ENCODE results near the gene GLI1. TPM values are rescaled to one million over a fixed set of nuclear protein-coding genes. Genes with fewer than 3 reads are reported as not detected.

Gene GLI1
- polyA plus RNA-seq, 4 donors, result 15.0 to 31.1 (median 19.3) TPM

DNA sequence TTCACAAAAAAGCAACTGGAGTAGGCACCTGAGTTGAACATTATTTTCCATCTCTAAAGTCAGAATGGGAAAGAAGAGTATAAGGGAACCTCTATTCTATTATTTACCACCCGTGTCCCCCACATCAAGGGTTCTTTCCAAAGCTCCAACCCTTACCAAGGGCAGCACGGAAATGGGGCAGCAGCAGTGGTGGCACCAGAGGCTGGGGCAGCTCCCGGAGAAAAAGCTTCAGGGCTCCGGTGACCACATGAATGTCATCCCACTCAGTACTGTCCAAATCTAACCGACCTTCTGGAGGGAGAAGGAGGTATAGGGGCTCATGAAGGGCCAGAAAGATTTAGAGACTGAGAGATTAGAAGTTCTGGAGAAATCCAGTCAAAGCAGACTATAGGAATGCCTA lies 14.3 kb downstream of the GLI1 start:
- DNase-seq (ENCODE audit: low read depth in 4 of 4, low spot score in 2 of 4), result no peak

DNA sequence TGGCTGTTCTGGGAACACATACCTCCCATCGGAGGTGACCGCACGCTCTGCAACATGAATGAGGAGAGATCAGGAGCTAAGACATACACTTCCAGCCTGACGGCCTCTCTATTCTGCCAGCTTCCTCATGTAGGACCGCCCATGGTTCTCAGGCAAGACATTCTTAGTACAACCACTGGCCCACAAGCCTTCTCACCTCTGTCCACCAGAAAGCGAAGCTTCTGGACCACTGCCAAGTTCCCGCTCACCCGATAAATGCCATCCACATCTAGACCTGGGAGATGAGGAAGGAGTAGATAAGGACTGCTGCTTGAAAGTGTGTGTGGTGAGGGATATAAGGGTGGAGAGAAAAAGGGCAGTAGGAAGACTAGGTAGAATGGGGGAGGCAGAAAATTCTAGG lies 14.8 kb downstream of the GLI1 start:
- DNase-seq (ENCODE audit: low read depth in 4 of 4, low spot score in 2 of 4), result no peak

DNA sequence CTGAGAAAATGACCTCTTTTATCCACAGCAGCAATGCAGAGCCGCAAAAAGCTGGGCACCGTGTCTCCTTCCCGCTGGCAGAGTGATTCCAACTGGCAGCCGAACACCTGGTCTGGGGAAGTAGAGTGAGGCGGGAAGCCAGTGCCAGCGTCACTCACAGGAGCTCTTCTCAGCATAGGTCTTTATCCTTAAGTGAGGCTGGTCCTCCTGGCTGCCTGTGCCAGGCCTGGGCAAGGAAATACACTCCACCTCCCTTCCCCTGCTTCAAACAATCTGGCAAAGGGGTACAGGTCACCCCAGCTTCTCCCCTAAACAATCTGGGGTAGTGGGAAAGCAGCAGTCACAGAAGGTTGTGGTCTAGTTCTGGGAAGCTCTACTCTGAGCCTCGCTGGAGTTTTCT lies 15.3 kb downstream of the GLI1 start:
- no peak for DNase-seq (ENCODE audit: low read depth in 4 of 4, low spot score in 2 of 4)

DNA sequence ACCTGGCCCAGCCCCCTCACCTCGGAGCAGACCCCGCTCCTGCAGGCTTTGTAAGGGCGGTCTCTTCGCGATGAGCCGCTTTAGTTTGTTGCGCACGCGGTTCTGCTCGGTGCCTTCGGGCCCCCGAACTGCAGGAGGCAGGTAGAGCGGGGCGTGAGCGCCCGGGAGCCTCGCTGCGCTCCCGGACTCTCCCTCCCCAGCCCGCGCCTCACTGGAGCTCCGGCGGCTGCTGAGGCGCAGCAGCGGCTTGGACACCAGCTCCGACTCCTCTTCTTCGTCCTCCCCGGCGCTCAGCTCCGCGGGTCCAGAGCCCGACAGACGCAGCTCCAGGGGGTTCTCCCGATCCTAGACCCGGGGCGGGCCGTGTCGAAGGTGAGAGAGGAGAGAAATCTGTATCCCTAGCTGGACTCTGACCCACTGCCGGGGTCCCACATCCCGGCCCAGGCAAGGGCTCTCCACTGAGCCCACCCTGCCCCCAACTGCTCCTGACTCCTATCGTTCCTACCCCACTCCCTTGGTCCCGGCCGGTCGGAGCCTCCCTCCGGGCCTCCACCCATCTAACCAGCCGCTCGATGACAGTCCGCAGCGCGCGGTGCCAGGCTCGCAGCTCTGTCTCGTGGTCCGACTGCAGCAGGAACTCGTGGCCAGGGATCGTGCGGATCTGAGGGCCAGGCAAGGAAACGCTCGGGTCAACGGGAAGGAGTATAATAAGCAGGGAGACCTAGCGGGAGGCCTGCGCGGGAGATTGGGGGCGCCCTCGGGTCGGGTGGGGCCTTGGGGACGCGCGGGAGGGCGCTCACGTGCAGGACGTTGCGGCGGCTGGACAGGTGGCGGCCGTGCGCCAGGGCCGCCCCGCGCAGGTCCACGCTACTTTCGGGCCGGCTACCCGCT lies 15.9 kb downstream of the GLI1 start:
- no peak for DNase-seq (ENCODE audit: low read depth in 4 of 4, low spot score in 2 of 4)

DNA sequence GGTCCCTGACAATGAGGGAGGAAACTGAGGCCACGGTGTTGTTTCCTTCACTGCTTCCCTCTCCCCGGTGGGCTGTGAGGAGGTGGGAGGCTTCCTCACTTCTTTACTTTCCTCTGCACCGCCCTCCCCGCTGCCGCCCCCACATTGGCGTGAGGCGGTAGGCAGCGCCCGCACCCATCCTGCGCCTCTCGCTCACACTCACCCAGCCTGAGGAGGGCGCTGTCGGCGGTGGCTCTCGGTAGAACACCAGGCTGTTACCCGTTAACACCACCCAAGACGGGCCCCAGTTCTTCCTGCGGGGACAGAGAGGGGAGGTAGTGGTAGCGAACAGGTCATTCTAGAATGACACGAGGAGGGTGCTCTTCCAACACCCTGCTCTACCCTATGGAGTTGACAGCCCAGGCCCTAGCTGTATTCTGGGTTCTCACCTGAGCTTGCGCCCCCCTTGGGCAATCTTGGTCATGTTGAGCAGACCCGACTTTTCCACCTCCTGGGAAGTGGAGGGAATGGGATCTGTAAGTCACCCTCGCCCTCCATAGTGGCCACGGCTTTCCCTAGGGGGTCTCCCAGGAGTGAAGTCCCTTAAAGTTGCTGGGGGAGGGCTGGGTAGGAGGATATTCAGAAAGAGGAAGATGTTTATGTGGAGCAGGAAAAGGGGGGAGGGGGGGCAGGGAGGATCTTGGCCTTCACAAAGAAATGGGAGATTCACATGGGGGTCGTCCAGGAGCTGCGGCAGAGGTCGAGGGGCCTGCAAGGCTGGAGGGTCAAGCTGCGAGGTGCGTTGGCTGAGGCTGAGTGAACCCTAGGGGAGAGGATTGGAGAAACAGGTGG lies 16.8 kb downstream of the GLI1 start:
- no peak for DNase-seq (ENCODE audit: low read depth in 4 of 4, low spot score in 2 of 4)

DNA sequence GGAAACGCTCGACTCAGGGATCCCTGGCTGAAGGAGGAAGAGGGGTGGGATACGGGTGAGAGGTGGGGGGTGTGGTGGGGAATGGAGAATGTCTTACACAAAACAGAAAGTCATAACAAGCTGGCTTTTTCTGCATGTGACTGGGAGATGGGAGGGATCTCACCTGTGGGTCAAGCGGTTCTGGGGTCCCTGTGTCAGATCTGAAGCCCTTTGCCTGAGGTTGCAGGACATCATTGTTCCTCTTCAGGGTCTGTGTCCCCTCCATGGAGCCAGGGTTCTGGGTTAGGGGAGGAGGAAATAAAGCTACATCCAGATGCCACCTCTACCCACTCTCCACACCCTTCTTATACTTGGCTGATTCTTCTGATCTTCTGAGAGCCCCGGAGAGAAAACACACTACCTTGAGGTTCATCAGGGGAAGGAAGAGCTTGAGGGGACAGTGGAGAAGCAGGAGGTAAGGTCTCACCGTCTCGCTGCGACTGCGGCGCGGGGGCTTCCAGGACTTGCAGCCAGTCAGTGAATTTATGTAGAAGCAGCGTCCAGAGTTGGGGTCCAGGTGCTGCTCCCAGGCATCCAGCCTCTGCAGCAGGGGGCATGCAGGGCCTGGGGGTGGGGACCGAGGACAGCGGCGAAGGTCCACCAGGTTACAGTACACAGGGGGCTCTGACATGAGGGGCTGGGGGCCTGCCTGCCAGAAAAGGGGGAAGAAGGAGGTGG lies 17.6 kb downstream of the GLI1 start:
- DNase-seq (ENCODE audit: low read depth in 4 of 4, low spot score in 2 of 4), result no peak

DNA sequence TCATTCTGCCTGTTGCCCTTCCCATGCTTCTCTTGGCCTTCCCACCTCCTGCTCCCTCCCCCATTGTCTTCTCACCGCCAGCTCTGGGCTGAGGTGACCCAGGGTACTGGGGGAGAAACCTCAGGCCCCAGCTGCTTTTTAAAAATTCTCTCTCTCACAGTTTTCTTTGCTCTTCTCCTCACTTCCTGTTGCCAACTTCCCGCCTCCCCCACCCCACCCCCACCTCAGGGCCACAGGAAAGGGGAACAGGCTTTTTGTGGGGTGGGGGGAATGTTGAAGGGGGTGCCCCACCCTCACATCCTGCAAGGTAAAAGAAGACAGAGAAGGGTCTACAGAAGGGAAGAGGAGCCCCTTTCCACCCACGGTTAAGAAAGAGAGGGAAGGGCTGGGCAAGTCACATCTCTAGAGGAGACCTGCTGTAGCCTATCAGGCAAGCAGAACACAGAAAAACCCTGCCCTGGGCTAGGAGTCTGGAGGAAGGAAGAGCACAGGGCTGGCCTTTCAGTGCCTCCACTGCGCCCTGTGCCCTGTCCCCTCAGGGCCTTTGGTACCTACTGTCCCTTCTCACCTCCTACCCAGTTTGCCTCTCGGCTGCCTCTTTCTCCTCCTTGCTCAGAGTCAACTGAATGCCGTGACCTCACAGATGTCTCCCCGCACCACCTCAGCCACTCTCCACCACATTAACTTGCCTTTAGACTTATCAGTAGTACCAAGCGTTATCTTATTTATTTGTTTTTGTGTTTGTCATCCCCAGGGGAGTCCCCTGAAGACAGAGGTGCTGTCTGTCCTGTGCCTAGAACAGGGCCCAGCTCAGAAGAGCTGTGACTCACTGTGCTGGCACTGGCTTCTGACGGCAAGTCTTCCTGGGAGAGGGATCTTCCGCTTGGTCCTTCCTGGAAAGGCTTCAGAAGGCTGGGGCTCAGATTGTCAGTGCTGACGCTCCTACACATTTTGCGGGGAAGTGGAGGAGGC lies 18.4 kb downstream of the GLI1 start:
- DNase-seq (ENCODE audit: low read depth in 4 of 4, low spot score in 2 of 4), result no peak

DNA sequence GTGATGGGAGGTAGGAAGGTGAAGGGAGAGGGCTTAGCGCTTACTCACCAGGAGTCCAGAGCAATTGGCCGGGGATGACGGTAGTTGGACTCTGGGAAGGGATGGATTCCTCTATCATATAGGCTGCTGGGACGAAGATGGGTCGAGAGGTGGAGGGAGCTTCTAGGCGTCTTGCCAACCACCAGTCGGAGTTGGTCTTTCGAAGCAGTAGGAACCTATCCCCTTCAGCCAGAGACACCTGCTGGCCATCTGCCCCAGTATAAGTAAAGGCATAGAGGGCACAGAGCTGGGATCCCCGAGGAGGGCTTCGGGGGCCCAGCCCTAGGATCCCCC lies 19.4 kb downstream of the GLI1 start:
- DNase-seq (ENCODE audit: low read depth in 4 of 4, low spot score in 2 of 4), result no peak

DNA sequence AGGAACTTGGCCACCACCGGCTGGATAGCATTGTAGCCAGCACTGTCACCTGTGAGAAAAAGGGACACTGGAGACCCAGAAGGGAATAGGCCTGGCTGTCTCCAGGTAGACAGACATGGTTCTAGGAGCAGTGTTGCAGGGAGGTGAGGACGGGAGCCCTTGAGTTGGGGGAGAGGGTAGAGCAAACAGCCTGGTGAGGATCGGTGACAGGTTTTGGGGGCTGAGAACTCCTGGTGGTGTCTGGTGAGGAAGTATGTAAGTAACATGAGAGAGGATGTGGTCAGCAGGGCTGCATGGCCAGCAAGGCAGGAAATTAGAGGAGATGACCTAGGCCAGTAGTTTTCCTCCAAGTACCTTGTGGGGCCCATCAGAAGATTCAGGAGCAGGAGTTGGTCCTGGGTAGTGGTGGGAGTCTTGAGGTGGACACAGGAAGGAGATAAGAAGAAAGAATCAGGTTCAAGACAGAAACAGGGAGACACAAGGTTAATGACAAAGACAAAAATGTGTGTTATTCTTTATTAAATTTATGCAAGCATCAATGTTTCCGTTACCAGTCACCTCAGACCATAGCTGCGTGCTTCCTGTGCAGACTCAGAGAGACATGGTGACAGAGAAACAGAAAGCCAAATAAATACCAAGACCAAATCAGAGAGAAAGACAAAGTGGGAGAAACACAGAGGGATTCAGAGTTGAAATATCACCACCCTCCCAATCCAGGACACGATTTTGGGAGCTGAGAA lies 20.0 kb downstream of the GLI1 start, which contains the start of gene ARHGAP9:
Gene ARHGAP9, minus strand, starts transcription at position 491 of the 740 bp plus-strand sequence. Its CDS starts 460 bp downstream, at position 31.
- DNase-seq (ENCODE audit: low read depth in 4 of 4, low spot score in 2 of 4), result no peak

DNA sequence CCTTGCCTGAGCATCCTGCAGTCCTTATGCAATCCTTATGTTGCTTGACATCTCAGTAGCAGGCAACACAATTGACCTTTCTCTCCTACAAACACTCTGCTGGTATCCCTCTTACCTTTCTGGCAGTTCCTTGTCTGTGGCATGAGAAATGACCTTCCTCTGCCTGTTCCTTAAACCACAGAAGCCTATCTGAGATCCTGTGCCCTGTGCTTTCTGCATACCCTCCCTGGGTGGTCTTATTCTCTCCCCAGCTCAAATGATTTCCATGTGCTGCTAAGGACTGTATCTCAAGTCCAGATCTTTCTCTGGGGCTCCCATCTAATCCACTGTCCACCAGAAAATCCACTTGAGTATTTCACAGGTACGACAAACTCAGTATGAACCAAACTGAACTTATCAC lies 22.1 kb downstream of the GLI1 start:
- DNase-seq (ENCODE audit: low read depth in 4 of 4, low spot score in 2 of 4), result no peak

DNA sequence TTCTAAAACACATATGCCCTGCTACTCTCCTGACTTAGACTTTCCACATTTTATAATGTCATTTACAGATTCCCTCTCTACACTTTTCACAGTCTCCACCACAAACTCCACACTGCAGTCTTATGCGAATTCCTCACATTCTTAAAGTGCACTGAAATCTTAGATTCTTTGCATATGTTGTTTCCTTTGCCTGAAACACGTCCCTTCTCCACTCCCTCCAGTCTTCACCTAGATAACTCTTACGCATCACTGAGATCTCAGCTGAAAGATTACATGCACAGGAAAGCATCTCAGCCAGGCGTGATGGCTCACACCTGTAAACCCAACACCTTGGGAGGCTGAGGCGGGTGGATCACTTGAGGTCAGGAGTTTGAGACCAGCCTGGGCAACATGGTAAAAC lies 23.9 kb downstream of the GLI1 start:
- DNase-seq (ENCODE audit: low read depth in 4 of 4, low spot score in 2 of 4), result no peak

DNA sequence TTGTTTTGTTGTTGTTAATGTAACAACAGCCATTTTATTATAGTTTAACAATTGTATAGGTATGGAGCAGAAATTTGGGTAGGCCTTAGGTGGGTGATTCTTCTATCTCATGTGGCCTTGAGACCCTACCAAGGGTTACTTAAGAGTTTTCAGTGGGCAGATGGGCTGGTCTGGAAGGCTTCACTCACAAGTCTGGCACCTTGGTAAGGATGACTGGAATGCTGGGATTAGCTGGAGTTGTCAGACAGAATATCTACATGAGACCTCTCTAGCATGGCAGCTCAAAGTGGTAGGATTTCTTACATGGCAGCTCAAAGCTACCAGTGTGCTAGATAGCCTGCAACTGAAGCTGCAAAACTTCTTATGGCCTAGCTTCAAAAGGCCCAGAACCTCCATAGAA lies 26.1 kb downstream of the GLI1 start:
- no peak for DNase-seq (ENCODE audit: low read depth in 4 of 4, low spot score in 2 of 4)

DNA sequence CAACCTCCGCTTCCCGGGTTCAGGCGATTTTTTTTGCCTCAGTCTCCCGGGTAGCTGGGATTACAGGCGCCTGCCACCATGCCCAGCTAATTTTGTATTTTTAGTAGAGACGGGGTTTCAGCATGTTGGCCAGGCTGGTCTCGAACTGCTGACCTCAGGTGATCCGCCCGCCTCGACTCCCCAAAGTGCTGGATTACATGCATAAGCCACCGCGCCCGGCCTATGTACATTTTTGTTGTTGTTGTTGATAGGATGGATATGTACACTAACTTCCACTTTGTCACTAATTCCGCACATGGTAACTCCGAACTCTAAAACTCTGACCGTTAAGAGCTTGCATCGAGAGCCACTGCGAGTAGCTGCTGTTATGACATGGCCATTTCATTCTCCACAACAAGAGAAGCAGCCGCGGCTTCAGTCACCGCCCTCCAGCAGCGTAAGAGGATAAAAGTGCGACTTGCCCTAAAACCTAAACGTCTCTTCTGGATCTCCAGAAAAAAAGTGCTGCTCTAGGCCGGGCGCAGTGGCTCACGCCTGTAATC lies 27.5 kb downstream of the GLI1 start:
- DNase-seq (ENCODE audit: low read depth in 4 of 4, low spot score in 2 of 4), result no peak

DNA sequence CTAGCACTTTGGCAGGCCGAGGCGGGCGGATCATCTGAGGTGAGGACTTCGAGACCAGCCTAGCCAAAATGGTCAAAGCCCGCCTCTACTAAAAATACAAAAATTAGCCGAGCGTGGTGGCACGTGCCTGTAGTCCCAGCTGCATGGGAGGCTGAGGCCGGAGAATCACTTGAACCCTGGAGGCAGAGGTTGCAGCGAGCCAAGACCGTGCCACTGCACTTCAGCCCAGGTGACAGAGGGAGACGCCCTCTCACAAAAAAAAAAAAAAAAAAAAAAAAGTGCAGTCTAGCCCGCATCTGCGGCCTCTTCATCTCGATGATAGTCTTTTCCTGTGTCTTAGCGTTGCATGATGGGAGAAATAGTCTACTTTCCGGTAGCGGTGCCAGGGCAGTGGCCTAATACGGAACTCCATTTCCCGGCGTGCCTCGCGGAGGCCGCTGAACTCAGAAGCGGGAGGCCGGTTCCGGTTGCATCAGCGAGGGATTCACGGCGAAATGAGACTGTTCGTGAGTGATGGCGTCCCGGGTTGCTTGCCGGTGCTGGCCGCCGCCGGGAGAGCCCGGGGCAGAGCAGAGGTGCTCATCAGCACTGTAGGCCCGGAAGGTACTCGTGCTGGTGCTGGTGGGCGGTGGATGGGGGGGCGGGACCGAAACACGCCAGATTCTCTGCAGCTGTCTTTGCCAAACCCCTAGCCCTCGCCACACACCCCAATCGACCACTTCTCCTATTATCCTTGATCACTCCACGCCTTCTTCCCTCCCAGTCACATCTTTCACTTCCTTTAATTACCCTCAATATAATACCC lies 28.2 kb downstream of the GLI1 start, which contains the start of gene MARS1:
Gene MARS1, plus strand, starts transcription at position 472 of the 805 bp plus-strand sequence. Its CDS starts 23 bp downstream, at position 495.
- peak; percentile 78 to 96 (median 87) for DNase-seq (ENCODE audit: low read depth in 4 of 4, low spot score in 2 of 4)

DNA sequence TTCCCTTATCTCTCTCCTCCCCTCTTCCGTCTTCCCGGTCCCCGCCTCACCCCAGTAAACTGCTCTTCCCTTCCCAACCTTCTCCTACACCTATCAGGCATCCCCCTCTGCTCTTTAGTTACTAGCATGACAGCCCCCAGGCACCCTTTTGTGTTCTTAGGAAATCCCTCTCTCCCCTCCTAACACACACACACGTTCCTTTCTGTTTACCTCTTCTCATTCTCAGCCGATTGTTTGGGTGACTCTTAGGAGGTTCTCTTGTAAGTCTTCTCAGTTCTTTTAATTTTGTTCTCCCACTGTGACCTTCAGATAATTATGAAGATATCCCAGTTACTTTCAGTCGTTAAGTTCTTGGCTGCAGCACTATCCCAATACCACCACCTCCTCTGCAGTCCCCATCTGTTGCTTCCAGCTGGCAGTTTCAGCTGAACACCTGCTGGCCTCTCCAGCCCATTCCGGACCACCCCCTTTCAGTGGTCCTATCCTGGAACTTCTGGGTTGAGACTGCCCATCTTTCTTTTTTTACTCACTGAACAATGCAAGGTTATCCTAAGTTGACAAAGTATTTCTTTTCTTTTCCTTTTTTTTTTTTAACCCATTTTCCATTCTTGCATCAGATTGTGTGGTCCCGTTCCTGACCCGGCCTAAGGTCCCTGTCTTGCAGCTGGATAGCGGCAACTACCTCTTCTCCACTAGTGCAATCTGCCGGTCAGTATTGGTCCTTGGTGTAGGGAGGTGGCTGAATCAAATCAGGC lies 29.0 kb downstream of the GLI1 start:
- DNase-seq (ENCODE audit: low read depth in 4 of 4, low spot score in 2 of 4), result no peak

DNA sequence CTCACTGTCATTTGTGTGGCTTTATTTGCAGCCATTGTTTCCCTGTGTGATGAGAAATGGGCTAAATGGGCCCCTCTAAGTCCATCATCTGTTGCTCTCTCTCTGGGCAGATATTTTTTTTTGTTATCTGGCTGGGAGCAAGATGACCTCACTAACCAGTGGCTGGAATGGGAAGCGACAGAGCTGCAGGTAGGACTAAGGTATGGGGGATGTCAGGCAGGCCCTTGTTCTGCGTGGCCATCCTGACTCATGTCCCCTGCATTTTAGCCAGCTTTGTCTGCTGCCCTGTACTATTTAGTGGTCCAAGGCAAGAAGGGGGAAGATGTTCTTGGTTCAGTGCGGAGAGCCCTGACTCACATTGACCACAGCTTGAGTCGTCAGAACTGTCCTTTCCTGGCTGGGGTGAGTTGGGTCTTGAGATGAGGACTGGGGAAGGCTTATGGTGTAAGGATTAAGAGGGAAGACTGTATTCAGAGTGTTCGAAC lies 29.6 kb downstream of the GLI1 start:
- DNase-seq (ENCODE audit: low read depth in 4 of 4, low spot score in 2 of 4), result no peak

DNA sequence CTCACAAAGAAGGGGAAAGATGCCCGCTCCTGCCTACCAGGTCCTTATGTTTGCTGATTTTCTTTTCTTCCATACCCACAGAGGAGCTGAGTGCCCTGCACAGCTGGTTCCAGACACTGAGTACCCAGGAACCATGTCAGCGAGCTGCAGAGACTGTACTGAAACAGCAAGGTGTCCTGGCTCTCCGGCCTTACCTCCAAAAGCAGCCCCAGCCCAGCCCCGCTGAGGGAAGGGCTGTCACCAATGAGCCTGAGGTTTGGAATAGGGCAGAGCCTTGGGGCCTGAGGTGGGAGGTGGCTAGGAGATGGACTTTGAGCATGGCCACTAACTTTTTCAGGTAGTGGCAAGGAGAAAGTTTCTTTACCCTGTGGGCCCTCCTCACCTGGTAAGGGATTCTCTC lies 30.5 kb downstream of the GLI1 start:
- DNase-seq (ENCODE audit: low read depth in 4 of 4, low spot score in 2 of 4), result no peak
